ENCODE results near the gene SOX9. TPM values are rescaled to one million over a fixed set of nuclear protein-coding genes. Genes with fewer than 3 reads are reported as not detected.
"Not testable (repeated sequence)": the region's sequence is repeated elsewhere in the genome, so short reads cannot be mapped to it uniquely, and the experiment has no call there.

The SOX9 gene
- total RNA-seq, 2 donors from 2014 or later, result not detected

- Mint-ChIP-seq H3K27ac (no peak overlapping the region), H3K27me3 (peaks cover 24% of the 10 kb centered on the region), H3K4me1 (no peaks in the 10 kb centered on the region), H3K4me3 (no peak overlapping the region), H3K9me3 (peaks cover 4% of the 10 kb centered on the region), H3K36me3 (ENCODE audit: low read depth) (no peaks in the 10 kb centered on the region)
- no peak for ATAC-seq (replicated peaks)
Observed at GRCh38 chr17:72101526-72101925, 19.3 kb upstream of the SOX9 start.

- no peaks in the 10 kb centered on the region for H3K36me3 Mint-ChIP-seq (ENCODE audit: low read depth)
- H3K27me3 Mint-ChIP-seq, result peaks cover 27% of the 10 kb centered on the region
- no peak overlapping the region for H3K4me3 Mint-ChIP-seq
- H3K4me1 Mint-ChIP-seq, result no peaks in the 10 kb centered on the region
- H3K9me3 Mint-ChIP-seq, result peaks cover 4% of the 10 kb centered on the region
- no peak overlapping the region for H3K27ac Mint-ChIP-seq
- no peak for ATAC-seq (replicated peaks)
Observed at GRCh38 chr17:72102366-72102765, 18.5 kb upstream of the SOX9 start.

- H3K4me1 Mint-ChIP-seq, result no peaks in the 10 kb centered on the region
- H3K27me3 Mint-ChIP-seq, result peaks cover 30% of the 10 kb centered on the region
- H3K27ac Mint-ChIP-seq, result no peak overlapping the region
- no peaks in the 10 kb centered on the region for H3K36me3 Mint-ChIP-seq (ENCODE audit: low read depth)
- H3K4me3 Mint-ChIP-seq, result no peak overlapping the region
- no peak for ATAC-seq (replicated peaks)
- peaks cover 4% of the 10 kb centered on the region for H3K9me3 Mint-ChIP-seq
Observed at GRCh38 chr17:72104164-72104862, 16.5 kb upstream of the SOX9 start.

GRCh38 chr17:72104863-72105234 is 16.0 kb upstream of the SOX9 start:
- Mint-ChIP-seq H3K27ac (no peak overlapping the region), H3K4me3 (no peak overlapping the region), H3K9me3 (peaks cover 4% of the 10 kb centered on the region), H3K27me3 (peaks cover 31% of the 10 kb centered on the region), H3K36me3 (ENCODE audit: low read depth) (no peaks in the 10 kb centered on the region), H3K4me1 (peaks cover under 1% of the 10 kb centered on the region)
- no peak for ATAC-seq (replicated peaks)

GRCh38 chr17:72107100-72107499 is 13.7 kb upstream of the SOX9 start:
- Mint-ChIP-seq H3K4me1 (peaks cover 3% of the 10 kb centered on the region), H3K27me3 (peaks cover 40% of the 10 kb centered on the region), H3K36me3 (ENCODE audit: low read depth) (no peaks in the 10 kb centered on the region), H3K4me3 (no peak overlapping the region), H3K27ac (no peak overlapping the region), H3K9me3 (peaks cover 7% of the 10 kb centered on the region)
- no peak for ATAC-seq (replicated peaks)

- ATAC-seq (replicated peaks), result no peak
Observed at GRCh38 chr17:72110231-72110941, 10.4 kb upstream of the SOX9 start.

GRCh38 chr17:72110942-72111318 is 9.9 kb upstream of the SOX9 start:
- Mint-ChIP-seq H3K4me3 (no peak overlapping the region), H3K4me1 (peaks cover 3% of the 10 kb centered on the region), H3K36me3 (ENCODE audit: low read depth) (no peaks in the 10 kb centered on the region), H3K27ac (no peak overlapping the region), H3K9me3 (peaks cover 3% of the 10 kb centered on the region), H3K27me3 (peaks cover 46% of the 10 kb centered on the region)
- no peak for ATAC-seq (replicated peaks)

More at GRCh38 chr17:72110231-72110941, 10.4 kb upstream of the SOX9 start:
- peaks cover 44% of the 10 kb centered on the region for H3K27me3 Mint-ChIP-seq
- H3K27ac Mint-ChIP-seq, result no peak overlapping the region
- peaks cover 3% of the 10 kb centered on the region for H3K9me3 Mint-ChIP-seq
- peaks cover 3% of the 10 kb centered on the region for H3K4me1 Mint-ChIP-seq
- H3K4me3 Mint-ChIP-seq, result no peak overlapping the region
- H3K36me3 Mint-ChIP-seq (ENCODE audit: low read depth), result no peaks in the 10 kb centered on the region

- Mint-ChIP-seq H3K27me3 (peaks cover 48% of the 10 kb centered on the region), H3K27ac (no peak overlapping the region), H3K36me3 (ENCODE audit: low read depth) (no peaks in the 10 kb centered on the region), H3K9me3 (peaks cover 3% of the 10 kb centered on the region), H3K4me3 (no peak overlapping the region), H3K4me1 (peaks cover 3% of the 10 kb centered on the region)
- ATAC-seq (replicated peaks), result no peak
Observed at GRCh38 chr17:72111336-72111923, 9.4 kb upstream of the SOX9 start.

GRCh38 chr17:72111926-72112325 is 8.9 kb upstream of the SOX9 start:
- H3K27me3 Mint-ChIP-seq, result peaks cover 48% of the 10 kb centered on the region
- ATAC-seq (replicated peaks); H3K4me3 Mint-ChIP-seq; H3K36me3 Mint-ChIP-seq (ENCODE audit: low read depth); H3K9me3 Mint-ChIP-seq; H3K27ac Mint-ChIP-seq; H3K4me1 Mint-ChIP-seq: not testable (repeated sequence)

- no peak for ATAC-seq (replicated peaks)
- Mint-ChIP-seq H3K4me1 (peaks cover 3% of the 10 kb centered on the region), H3K4me3 (no peak overlapping the region), H3K9me3 (peaks cover 3% of the 10 kb centered on the region), H3K27ac (no peak overlapping the region), H3K36me3 (ENCODE audit: low read depth) (no peaks in the 10 kb centered on the region), H3K27me3 (peaks cover 53% of the 10 kb centered on the region)
Observed at GRCh38 chr17:72113751-72114150, 7.1 kb upstream of the SOX9 start.

GRCh38 chr17:72115781-72116525 is 4.9 kb upstream of the SOX9 start:
- Mint-ChIP-seq H3K4me1 (no peaks in the 10 kb centered on the region), H3K4me3 (no peak overlapping the region), H3K9me3 (no peaks in the 10 kb centered on the region), H3K27ac (no peak overlapping the region), H3K36me3 (ENCODE audit: low read depth) (no peaks in the 10 kb centered on the region), H3K27me3 (peaks cover 59% of the 10 kb centered on the region)
- ATAC-seq (replicated peaks), result no peak

GRCh38 chr17:72116661-72117521 is 3.9 kb upstream of the SOX9 start:
- no peaks in the 10 kb centered on the region for H3K4me1 Mint-ChIP-seq
- ATAC-seq (replicated peaks), result no peak
- no peaks in the 10 kb centered on the region for H3K36me3 Mint-ChIP-seq (ENCODE audit: low read depth)
- H3K27ac Mint-ChIP-seq, result no peak overlapping the region
- H3K4me3 Mint-ChIP-seq, result no peak overlapping the region
- peaks cover 61% of the 10 kb centered on the region for H3K27me3 Mint-ChIP-seq
- no peaks in the 10 kb centered on the region for H3K9me3 Mint-ChIP-seq

GRCh38 chr17:72117535-72118334 is 3.1 kb upstream of the SOX9 start:
- Mint-ChIP-seq H3K4me1 (no peaks in the 10 kb centered on the region), H3K4me3 (no peak overlapping the region), H3K36me3 (ENCODE audit: low read depth) (no peaks in the 10 kb centered on the region), H3K27ac (no peak overlapping the region), H3K9me3 (no peaks in the 10 kb centered on the region), H3K27me3 (peaks cover 62% of the 10 kb centered on the region)
- no peak for ATAC-seq (replicated peaks)
